Stimulated activated CD8-positive, alpha-beta memory T cell treated with anti-CD3 and anti-CD28 coated beads, Interleukin-2, amount 100 ng/mL, for 48 hours (primary cell): ENCODE results near the gene OR6N2.

Experiments used
- DNase-seq, 2 donors: peaks; one replicate each; pipeline ENCODE4 v3.0.0-alpha.2; 2020; ENCODE audit warnings: low read depth in 2 of 2

Gene OR6N2, protein sequence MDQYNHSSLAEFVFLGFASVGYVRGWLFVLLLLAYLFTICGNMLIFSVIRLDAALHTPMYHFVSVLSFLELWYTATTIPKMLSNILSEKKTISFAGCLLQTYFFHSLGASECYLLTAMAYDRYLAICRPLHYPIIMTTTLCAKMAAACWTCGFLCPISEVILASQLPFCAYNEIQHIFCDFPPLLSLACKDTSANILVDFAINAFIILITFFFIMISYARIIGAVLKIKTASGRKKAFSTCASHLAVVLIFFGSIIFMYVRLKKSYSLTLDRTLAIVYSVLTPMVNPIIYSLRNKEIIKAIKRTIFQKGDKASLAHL

DNA sequence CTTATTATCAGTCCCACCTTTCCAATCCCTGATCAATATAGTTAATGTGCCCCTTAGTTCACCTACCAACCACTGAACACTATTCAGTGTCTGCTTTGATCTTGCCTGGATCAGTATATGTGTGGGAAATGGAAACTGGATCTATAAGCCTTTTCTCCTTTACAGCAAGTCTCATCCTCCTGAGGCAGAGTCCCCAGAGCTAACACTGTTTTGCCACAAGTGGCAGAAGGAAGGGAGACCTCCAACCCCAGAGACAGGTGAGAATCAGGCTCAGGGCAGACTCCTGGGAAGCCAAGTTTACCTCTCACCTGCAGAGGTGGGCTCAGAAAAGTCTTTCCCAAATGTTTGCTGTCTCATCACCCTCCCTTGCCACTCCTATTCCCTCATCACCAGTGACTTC lies at the start of gene OR6N2:
Gene OR6N2, minus strand, starts transcription at position 101 of the 400 bp plus-strand sequence. CDS start 3,569 bp downstream, outside the sequence.
- DNase-seq = no peak

DNA sequence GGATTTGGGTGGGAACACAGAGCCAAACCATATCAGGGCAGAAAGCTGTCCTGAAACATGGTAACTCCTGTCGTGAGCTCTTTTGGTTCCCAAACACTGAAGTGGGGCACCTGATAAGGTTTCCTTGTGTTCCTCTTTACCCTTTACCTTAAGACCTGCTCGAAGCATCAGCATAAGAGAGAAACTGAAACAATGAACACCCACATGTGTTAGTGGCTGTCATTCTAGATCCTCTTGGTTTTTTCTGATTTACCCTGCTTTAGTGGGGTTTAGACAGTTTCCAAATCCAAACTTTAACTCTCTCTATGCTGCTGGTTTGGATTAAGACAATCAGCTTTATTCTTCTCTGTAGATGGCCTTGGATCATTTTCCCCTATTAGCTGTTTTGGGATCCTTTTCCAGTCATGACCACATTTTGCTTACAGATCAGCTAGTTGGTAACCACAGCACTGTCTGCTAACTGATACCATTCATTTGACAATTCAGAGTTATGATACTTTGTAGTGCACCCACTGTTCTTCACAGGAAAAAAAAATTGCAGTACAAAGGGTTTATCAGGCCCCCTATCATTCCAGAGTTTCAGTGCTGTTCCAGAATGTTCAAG lies 49.2 kb upstream of the OR6N2 start:
- DNase-seq = no peak

DNA sequence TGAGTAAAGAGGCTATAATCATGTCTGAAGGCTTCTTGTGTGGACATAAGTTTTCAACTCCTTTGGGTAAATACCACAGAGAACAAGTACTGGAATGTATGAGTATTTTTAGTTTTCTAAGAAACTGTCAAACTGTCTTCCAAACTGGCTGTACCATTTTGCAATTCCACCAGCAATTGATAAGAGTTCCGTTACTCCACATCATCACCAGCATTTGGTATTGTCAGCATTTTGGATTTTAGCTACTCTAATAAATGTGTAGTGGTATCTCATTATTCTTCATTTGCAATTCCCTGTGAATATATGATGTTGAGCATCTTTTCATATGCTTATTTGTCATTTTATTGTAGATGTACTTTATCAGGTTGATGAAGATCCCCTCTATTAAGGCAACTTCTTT lies 40.7 kb upstream of the OR6N2 start:
- DNase-seq = no peak

DNA sequence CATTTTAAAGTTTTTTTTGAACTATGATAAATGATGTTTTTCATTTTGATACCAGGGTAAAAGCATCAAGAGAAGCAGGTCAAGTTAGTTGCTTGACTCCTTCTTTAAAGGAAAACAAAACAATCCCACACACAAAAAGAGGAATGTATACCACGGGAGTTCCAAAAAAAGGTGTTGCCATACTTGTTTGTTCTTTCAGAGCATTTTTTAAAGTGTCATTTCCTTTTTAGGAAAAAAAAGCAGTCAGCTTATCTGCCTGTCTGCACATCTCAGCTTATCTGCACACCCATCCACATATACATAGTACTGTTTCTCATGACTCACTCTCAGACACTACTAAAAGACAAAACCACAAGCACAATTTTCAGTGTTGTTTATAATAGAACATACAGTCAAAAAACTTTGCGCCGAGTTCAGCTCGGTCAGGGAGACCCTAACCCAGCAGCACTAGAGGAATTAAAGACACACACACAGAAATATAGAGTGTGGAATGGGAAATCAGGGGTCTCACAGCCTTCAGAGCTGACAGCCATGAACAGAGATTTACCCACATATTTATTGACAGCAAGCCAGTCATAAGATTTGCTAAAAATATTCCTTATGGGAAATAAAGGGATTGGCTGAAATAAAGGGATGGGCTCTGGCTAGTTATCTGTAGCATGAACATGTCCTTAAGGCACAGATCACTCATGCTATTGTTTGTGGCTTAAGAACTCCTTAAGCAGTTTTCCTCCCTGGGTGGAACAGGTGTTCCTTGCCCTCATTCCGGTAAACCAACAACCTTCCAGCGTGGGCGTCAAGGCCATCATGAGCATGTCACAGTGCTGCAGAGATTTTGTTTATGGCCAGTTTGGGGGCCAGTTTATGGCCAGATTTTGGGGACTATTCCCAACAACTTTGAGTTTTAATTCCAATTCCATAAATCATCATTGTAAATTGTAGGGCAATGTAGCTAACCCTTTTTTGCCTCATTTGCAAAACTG lies 38.7 kb upstream of the OR6N2 start:
- DNase-seq = no peak

DNA sequence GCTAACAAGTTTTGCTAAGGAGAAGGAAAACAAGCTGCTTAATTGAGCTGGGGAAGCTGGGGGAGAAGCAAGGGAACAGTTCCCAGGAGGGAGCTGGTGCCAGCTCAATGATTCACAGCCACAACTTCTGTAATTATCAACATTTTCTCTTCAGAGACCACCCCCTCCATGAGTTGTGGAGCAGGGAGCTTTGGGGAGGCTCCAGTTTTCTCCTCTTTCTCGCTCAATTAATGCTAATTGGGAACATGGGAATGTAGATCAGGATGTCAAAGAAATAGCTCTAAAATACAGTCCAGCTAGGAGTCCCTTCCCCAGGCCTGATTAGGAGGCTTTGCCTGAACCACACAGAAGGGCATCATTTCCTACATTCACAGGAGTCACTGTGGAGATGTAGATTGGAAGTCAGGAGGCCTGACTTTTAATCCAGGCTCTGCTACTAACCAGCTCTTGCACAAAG lies 38.0 kb upstream of the OR6N2 start:
- DNase-seq = no peak

DNA sequence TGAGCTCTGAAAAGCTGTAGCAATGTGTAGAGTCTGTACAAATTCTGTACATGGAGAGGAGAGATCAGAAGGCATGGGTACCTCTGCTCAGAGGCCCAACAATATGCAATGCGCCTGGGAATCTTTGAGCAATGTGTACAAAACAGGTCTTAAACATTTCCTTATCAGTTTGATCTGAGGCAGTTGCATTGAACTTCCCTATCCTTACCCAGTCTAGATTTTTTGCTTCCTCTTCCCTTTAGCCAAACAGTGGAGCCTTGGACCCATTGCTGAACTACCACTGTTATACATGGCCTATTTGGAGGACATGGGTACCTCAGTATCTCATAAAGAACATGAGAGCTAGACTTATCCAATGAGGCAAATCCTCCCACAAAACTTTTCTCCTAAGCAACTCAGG lies 37.6 kb upstream of the OR6N2 start:
- no peak for DNase-seq

DNA sequence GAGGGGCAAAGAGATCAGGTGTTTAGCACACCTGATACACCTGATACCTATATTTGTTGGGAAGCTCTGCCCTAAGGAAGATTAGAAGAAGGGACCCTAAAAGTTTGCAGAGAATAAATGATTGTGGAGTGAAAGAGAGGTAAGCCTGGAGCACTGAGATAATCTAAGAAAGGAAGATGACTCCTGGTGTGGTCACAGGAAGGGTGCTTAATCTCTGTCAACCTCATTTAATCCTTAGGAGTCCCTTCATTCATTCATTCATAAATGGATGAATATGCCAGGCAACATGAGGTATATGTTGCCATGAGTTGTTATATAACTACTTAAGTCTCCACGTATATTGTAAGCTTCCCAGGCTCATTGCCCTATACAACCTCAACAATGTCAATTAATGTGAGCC lies 34.0 kb upstream of the OR6N2 start:
- no peak for DNase-seq

DNA sequence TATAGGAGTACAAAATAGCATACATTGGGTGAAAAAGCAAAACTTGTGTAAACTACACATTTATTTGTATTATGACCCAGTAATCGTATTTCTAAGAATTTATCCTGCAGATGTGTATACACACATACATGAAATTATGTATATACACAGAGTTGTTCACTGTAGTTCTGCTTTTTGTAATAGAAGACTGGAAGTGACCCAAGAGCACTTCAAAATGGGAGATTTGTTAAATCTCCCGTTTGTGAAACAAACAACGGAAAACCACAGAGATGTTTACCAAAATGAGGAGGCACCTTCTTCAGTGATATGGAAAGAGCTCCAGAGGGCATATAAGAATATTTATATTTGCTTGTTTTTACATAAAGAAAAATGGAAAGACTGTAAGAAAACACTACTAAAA lies 32.2 kb upstream of the OR6N2 start:
- DNase-seq = no peak

DNA sequence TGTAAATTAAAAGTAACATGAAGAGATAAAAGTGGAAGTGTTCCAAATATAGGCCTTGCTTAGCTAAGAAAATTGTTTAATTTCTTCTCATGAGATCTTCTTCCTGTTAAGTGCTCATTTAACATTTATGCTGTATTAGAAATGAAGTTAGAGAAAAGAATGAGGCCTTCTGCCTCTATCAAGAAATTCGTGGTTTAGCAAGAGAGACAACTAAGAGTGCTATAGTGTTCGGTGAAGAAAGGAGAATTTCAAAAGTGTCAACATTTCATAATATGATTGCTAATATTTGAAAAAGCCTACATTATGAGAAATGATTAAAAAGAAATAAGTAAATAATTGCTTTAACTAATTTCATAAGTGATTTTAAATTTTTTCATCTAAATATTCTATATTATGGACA lies 31.3 kb upstream of the OR6N2 start:
- DNase-seq = no peak

DNA sequence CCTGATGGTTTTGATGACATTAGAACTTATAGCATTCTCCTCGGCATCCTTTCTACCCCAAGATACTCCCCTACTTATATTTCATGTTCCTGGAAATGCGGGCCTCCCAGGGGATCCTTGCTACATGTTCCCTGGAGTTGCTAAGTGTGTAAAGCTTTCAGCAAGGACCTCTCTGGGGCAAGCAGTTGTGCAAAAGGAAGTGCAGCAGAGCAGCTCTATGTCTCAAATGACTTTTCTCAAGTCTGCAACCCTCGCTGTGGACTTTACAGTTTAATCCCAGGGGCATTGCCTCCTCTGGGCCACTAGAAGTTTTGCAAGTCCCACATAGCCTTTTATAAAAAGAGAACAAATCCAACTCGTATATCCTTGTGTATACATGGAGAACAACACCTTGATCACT lies 29.3 kb upstream of the OR6N2 start:
- no peak for DNase-seq

DNA sequence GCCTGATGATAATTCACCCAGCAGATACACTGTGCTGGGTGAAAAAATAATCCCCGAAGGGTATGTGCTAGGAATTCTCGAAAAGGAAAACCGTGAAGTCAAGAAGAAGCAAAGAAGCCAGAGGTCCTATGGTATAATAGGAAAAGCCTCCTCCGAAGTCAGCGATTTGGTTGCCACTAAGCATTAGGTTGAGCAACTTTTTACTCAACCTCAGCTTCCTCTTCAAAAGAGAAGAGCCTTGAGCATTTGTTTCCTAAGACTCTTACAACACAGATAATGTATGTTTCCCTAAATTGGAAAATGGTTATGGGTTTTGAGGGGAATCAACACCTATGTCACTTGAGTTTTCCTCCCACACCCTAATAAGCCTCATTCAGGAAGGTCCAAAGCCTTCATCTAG lies 28.9 kb upstream of the OR6N2 start:
- DNase-seq = no peak

DNA sequence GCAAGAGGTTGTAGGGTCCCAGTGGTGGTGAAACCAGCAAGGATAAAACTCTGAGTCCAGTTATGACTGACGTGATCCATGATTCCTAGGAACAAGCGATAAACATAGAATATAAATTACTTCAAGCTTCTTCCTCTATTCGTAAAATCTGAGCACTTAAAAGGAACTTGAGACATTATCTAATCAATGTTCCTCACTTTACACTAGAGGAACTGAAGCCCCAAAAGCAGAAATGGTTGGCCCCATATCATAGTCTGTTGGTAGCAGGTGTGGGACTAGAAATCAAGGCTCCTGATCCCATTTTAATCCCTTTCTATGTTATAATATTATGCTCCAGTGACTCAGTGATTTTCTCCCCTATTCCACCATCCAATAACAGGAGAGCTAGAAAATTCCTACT lies 28.3 kb upstream of the OR6N2 start:
- no peak for DNase-seq

DNA sequence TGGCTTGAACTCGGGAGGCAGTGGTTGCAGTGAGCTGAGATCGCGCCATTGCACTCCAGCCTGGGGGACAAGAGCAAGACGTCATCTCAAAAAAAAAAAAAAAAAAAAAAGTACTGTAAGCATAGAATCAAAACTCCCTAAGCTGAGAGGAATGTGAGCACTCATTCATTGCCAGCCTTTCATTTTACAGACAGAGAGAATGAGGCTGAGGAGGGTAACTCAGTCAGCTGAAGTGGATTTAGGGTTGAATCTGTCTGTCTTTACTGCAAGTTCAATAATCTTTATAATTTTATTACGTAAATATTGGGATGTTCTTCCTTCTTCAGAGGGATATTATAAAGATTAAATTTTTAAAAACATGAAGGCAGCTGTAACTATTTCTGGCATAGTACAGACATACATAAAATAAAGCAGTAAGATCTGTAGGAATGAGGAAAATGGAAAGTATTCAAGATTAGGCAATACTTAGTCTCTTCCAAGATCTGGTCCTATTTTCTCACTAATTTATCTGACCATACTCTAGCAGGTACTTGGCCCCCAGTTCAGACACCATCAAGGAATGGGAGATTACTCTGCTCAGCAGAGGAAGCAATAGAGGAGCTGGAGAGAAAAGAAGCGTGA lies 26.0 kb upstream of the OR6N2 start:
- no peak for DNase-seq

DNA sequence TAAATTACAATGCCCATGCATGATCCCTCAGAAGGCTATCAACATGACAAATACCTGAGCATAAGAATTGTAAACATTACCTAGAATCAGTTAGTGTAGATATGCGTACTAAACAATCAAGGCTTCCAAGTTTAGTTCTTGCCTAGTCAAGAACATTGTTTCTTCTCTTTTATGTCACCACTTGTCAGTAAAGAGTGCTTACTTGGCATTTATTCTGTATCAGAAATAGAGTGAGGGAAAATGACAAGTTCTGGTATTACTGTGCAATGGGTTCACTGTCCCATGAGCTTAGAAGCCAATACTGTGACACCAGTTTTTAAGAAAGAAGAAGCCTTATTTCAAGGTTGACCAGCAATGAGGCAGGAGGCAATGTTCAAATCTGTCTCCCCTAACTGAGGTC lies 22.7 kb upstream of the OR6N2 start:
- DNase-seq = no peak

DNA sequence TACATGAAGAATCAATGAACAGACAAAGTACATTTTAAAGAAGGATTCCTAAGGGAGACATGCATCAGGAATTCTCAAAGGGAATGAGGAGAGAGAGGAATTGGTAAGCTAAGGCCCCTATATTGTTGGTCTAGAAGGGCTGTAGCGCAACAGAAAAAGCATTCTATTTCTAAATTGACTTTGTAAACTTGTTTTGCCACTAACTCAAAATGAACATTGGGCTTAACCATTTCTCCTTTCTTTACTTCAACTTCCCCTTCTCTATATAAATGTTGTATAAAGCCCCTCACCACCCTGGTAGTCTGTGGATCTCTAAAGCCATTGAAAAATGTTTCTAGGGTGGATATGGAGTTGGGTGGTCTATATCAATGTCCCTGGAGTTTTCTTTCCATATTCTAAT lies 20.4 kb upstream of the OR6N2 start:
- DNase-seq = no peak

DNA sequence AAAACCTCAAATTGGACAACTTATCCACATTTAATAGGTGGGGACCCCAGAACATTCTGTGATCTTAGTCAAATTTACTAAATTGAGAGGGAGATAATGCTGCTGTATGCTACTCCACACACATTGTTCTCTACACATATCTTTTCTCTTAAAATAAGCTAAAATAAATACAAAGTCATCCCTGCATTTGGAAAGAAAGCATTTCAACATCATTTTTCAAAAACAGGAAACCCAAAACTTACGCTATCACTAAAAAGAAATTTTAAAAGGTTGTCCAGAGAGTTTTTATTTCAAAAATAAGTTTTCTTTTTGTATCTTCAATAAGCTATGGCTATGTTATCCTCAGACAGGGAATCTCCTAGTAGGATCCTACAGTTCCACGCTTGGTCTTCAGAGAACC lies 19.5 kb upstream of the OR6N2 start:
- no peak for DNase-seq

DNA sequence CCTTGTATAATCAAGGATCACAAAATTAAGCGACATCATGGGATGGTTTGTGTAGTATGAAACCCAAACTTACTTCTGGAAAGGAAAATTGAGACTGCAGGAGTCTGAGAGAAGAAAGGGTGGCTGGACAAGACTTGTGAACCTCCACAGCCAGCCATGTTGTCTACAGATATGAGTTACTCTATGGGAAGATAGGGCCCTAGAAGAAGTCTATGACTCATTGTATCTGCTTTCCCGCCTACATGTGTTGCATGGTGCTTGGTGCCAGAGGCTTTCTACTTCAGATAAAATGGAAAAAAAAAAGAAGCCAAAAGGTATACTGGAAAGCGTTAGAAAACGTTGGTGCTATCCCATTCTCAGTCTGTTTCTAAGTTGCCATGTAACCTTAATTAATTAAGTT lies 18.7 kb upstream of the OR6N2 start:
- no peak for DNase-seq

DNA sequence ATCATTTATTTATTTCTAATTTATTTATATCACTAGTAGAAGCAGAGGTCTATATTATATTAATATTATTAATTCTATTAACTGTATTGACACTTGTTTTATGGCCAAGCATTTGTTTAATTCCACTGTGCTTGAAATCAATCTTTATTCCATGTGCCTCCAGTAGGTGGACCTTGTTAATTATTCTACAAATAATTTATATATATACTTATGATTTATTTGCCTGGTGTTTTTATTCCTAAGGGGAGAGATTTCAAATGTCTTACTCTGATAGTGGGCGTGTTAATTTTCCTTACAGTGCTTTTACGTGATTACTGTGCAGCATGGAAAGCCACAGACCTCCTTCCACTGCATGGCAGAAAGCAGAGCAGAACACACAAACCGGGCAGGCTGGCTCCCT lies 17.5 kb upstream of the OR6N2 start:
- DNase-seq = no peak

DNA sequence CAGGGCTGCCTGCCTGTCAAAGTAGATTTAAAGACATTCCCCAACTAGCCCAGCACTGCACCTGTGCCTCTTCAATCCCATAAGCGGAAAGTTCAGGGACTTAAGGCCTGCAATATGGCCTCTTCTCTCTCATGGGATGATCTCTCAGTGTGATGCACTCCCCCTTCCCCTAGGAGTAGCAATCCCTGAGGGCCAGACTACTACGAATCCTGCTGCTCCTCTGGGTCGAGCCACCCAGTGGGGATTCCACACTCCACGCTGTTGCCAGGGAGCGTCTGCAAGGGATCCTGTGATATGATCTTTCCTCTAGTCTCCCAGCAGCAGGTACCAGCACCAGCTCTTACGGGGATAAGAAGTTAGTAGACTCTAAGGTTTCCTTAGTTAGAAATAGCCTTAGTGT lies 13.2 kb upstream of the OR6N2 start:
- DNase-seq = no peak

DNA sequence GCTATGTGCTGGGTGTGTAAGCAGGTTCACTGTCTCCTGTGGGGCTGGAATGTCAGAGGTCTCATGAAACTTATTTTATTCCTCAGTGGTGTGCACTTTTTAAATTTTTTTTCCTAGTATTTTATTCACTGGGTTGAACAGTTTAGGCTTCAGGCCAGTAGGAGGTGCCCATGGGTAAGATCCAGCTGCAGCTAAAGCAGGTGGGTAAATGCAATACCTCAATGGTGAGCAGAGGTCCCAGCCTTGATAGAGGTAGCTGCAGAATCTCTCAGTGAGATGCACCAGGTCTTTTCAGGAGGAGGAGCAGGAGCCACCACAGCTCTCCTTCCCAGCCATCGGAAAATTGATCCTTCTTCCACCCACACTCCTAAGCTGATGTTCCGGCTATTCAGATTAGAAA lies 12.6 kb upstream of the OR6N2 start:
- no peak for DNase-seq

DNA sequence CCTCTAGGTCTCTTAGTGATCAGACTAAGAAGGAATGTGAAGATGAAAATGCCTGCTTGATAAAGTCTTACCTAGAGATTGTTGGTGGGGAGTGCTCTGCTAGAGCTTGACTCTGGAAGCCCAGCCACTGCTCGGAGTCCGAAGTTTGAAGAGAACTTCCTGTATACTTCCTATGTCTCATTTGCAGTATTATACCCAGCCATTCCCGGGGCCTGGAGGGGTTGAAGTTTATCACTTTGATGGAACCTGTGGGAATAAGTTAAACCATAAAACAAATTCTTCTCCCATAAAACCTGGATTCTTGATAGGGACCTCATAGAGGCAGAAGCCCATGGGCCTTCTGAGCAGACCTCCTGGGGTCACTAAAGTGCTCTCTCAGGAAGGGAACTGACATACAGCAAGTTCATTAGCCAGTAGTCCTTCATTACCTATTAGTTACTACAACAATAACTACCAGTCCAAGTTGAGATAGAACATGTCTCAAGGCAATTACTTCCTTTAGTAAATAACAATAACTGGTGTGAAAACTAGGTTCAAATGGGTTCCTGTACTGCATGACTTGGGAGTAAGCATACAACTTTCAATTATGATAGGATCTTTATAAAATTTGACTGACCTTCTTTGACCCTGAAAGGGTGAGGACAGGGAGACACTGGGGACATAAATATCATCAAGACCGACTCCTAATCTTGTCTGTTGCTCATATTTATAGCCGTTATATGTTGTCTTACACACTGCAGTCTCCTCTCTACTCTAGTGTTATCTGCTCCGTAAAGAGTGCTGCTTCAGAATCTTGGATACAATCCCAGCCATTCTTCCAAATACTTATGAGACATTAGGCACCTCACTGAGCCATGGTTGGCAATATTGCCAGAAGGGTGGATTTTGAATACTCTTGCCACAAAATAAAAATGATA lies 8.8 kb downstream of the OR6N2 start, which contains the start of gene OR6N1:
Gene OR6N1, minus strand, starts transcription at position 246 of the 917 bp plus-strand sequence. CDS start 5,513 bp downstream, outside the sequence.
- no peak for DNase-seq
